ENCODE data around the gene UGT1A4. TPM values are rescaled to one million over a fixed set of nuclear protein-coding genes. Genes with fewer than 3 reads are reported as not detected.

Gene UGT1A4
- total and polyA plus RNA-seq, 9 of the 15 experiments (the other 6 are each of a cell fraction or from before 2014, with no cell fraction given) = not detected

DNA sequence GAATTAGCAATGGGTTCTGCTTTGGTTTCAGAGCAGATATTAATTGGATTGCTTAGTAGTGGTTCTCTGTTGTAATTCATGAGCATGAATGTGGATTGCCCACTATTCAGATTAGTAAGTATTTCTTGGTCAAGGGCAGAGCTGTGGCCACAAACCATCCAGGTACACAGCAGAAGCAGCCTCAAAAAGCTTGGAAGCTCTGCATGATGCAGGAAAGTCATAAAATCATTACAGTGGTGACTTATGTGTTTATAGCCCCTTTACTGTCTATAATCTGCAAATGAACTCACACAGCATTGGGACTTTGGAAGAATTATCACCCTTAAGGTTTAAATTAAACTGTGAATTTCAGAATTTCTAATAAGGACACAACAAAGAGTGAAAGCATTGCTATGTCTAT, 39.6 kb downstream of the UGT1A4 start:
- H2AFZ ChIP-seq (ENCODE audit: low read depth, low read length) = no peak overlapping the region
- H4K20me1 ChIP-seq (replicated peaks; ENCODE audit: control insufficient read depth, insufficient read depth, low read length) = no peaks in the 10 kb centered on the region
- FAIRE-seq (no peak), ATAC-seq (no peak), DNase-seq (ENCODE audit: extremely low read depth in 1 of 4, low spot score in 3 of 4) (no peak)
- no peak overlapping the region for H3K4me2 ChIP-seq (ENCODE audit: insufficient read depth, low read length)
- in situ Hi-C loops (cut with MboI) (no loop called here), intact Hi-C loops (cut with micrococcal nuclease) (no loop called here)
- ChIA-PET CTCF (ENCODE audit: low intra/inter-chr PET ratio) (no interaction called here), POLR2A (no interaction called here)
- no peaks in the 10 kb centered on the region for H3K79me2 ChIP-seq (ENCODE audit: control insufficient read depth, insufficient read depth, low read length)
- no TSS peak for BruUV-seq (replicated peaks)
- no peak overlapping the region for H3K4me3 ChIP-seq
- H3K27me3 ChIP-seq (ENCODE audit: control insufficient read depth in 2 of 2, insufficient read depth in 2 of 2, low read length in 2 of 2) = peaks cover 0 to 17% of the 10 kb centered on the region in 2 experiments; a peak in 2 of 5 replicates
- no peaks in the 10 kb centered on the region for H3K36me3 ChIP-seq (ENCODE audit: control insufficient read depth, insufficient read depth, low read length)
- no peak for TF ChIP-seq ZNF217 (CRISPR knock-in tag; IDR thresholded peaks at IDR 0.05)
- TF ChIP-seq SRSF7 (optimal IDR thresholded peaks at IDR 0.05; ENCODE audit: low read depth, low read length) = no peak
- TF ChIP-seq KLF16 (IDR thresholded peaks at IDR 0.05) = no peak
- TF ChIP-seq POLR2H (tag; IDR thresholded peaks at IDR 0.05; ENCODE audit: low read depth) = no peak
- no peaks in the 10 kb centered on the region for H3K9me3 ChIP-seq (replicated peaks; ENCODE audit: control insufficient read depth, insufficient read depth, low read depth, low read length)
- H3K9ac ChIP-seq (ENCODE audit: insufficient read depth in 1 of 2, low read depth in 2 of 2, low read length in 2 of 2) = no peak overlapping the region
- H3K4me1 ChIP-seq (replicated peaks in 1 of 2; ENCODE audit: control insufficient read depth in 2 of 2, insufficient read depth in 2 of 2, low read length in 2 of 2) = peaks cover 0 to 5% of the 10 kb centered on the region in 2 experiments; a peak in 2 of 5 replicates
- no peaks in the 10 kb centered on the region for H3K9me1 ChIP-seq (ENCODE audit: control insufficient read depth, insufficient read depth, low read length)
- no peak overlapping the region for H3K27ac ChIP-seq (ENCODE audit: extremely low read depth, low read depth, low read length)

DNA sequence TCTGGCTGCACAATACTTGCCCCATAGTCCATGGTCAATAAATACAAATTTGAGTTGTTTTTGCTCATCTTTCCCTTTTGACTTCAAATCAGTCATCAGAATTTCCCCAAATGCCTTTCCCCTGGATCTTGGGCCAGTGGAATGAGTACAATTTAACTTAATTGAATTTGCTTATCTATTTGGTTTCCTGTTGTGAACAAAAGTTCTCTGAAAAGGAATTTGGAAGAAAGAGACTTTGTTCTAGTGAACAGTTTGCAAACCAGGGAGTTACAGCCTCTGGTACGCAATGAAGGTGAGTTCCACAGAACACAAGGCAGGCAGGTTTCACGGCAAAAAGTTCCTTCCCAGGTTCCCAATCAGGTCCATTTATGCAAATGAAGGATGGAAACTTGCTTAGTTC, 40.3 kb downstream of the UGT1A4 start:
- H3K36me3 ChIP-seq (ENCODE audit: control insufficient read depth, insufficient read depth, low read length) = no peaks in the 10 kb centered on the region
- no peaks in the 10 kb centered on the region for H3K79me2 ChIP-seq (ENCODE audit: control insufficient read depth, insufficient read depth, low read length)
- WGBS (ENCODE audit: insufficient coverage, low coverage, missing lambda C conversion rate) = 0% methylated on average over 2 of the region's 2 CpGs
- no peaks in the 10 kb centered on the region for H3K9me1 ChIP-seq (ENCODE audit: control insufficient read depth, insufficient read depth, low read length)
- CTCF ChIA-PET (ENCODE audit: low intra/inter-chr PET ratio) = no interaction called here
- H3K4me2 ChIP-seq (ENCODE audit: insufficient read depth, low read length) = no peak overlapping the region
- DNase-seq (ENCODE audit: extremely low read depth in 1 of 4, low spot score in 3 of 4) (no peak), ATAC-seq (no peak), FAIRE-seq (no peak)
- H4K20me1 ChIP-seq (replicated peaks; ENCODE audit: control insufficient read depth, insufficient read depth, low read length) = no peaks in the 10 kb centered on the region
- BruUV-seq (replicated peaks) = no TSS peak
- TF ChIP-seq ZC3H11A (IDR thresholded peaks at IDR 0.05; ENCODE audit: low read depth, low read length) = no peak
- TF ChIP-seq, protein P1, sequence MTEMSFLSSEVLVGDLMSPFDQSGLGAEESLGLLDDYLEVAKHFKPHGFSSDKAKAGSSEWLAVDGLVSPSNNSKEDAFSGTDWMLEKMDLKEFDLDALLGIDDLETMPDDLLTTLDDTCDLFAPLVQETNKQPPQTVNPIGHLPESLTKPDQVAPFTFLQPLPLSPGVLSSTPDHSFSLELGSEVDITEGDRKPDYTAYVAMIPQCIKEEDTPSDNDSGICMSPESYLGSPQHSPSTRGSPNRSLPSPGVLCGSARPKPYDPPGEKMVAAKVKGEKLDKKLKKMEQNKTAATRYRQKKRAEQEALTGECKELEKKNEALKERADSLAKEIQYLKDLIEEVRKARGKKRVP (CRISPR knock-in tag; IDR thresholded peaks at IDR 0.05) = no peak
- no peak for TF ChIP-seq ZNF57 (CRISPR knock-in tag; IDR thresholded peaks at IDR 0.05)
- no peak for TF ChIP-seq ILF3 (IDR thresholded peaks at IDR 0.05; ENCODE audit: borderline replicate concordance)
- no peak for TF ChIP-seq SIX5 (IDR thresholded peaks at IDR 0.05; ENCODE audit: borderline replicate concordance in 1 of 2, insufficient read depth in 1 of 2, low read depth in 1 of 2, low read length in 2 of 2)
- no peak for TF ChIP-seq MTA3 (IDR thresholded peaks at IDR 0.05; ENCODE audit: borderline replicate concordance)
- no peak for TF ChIP-seq ESRRA (IDR thresholded peaks at IDR 0.05; ENCODE audit: borderline replicate concordance, low read depth)
- no peak for TF ChIP-seq NFATC3 (IDR thresholded peaks at IDR 0.05)
- TF ChIP-seq ELF1 (tag; IDR thresholded peaks at IDR 0.05) = no peak
- TF ChIP-seq HDAC6 (IDR thresholded peaks at IDR 0.05; ENCODE audit: low read depth, low read length) = no peak
- peaks cover 0 to 5% of the 10 kb centered on the region in 2 experiments; a peak in 2 of 5 replicates for H3K4me1 ChIP-seq (replicated peaks in 1 of 2; ENCODE audit: control insufficient read depth in 2 of 2, insufficient read depth in 2 of 2, low read length in 2 of 2)
- no peaks in the 10 kb centered on the region for H3K9me3 ChIP-seq (replicated peaks; ENCODE audit: control insufficient read depth, insufficient read depth, low read depth, low read length)
- H3K27me3 ChIP-seq (ENCODE audit: control insufficient read depth in 2 of 2, insufficient read depth in 2 of 2, low read length in 2 of 2) = peaks cover 0 to 17% of the 10 kb centered on the region in 2 experiments; a peak in 2 of 5 replicates
- in situ Hi-C loops (cut with MboI) = no loop called here
- H3K4me3 ChIP-seq = no peak overlapping the region
- no peak overlapping the region for H3K27ac ChIP-seq (ENCODE audit: extremely low read depth, low read depth, low read length)
- H3K9ac ChIP-seq (ENCODE audit: insufficient read depth in 1 of 2, low read depth in 2 of 2, low read length in 2 of 2) = no peak overlapping the region
- no peak overlapping the region for H2AFZ ChIP-seq (ENCODE audit: low read depth, low read length)
- POLR2A ChIA-PET = no interaction called here
- intact Hi-C loops (cut with micrococcal nuclease) = no loop called here

Data from K562 (cell line).